ENCODE measurements around the gene PML. TPM values are rescaled to one million over a fixed set of nuclear protein-coding genes. Genes with fewer than 3 reads are reported as not detected.
A peak's percentile ranks its signal among the peaks of the same experiment; 100 is the strongest.
"Not testable (repeated sequence)": the region's sequence is repeated elsewhere in the genome, so short reads cannot be mapped to it uniquely, and the experiment has no call there.

PML gene
- total and polyA plus RNA-seq, 4 donors = 33.9 to 80.5 (median 60.8) TPM

DNA sequence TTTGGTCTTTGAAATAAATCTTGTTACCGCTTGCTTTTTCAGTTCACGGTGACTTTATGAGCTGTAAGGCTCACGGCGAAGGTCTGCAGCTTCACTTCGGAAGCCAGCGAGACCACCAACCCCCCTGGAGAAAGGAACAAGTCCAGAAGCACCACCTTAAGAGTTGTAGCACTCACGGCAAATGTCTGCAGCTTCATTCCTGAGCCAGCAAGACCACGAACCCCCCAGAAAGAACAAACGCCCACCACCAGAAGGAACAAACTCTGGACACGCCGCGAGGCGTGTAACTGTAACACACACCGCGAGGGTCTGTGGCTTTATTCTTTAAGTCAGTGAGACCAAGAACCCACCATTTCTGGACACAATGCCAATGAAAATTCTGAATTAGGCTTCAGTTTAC lies 59.0 kb downstream of the PML start:
- DNase-seq (no peak), ATAC-seq (ENCODE audit: insufficient read depth, low FRiP score) (no peak)
- Histone ChIP-seq H3K4me1 (ENCODE audit: control insufficient read depth in 5 of 5, insufficient read depth in 5 of 5, low read length in 5 of 5) (peaks cover 0 to 22% (median 10%) of the 10 kb centered on the region in 5 donors), H3K27ac (ENCODE audit: low read depth in 1 of 2, low read length in 1 of 2) (no peak overlapping the region), H3K9ac (ENCODE audit: insufficient read depth in 1 of 2, low read length in 2 of 2) (no peak overlapping the region), H3K36me3 (ENCODE audit: control insufficient read depth in 4 of 4, insufficient read depth in 4 of 4, low read length in 4 of 4) (no peaks in the 10 kb centered on the region), H3K4me3 (no peak overlapping the region), H3K9me3 (ENCODE audit: control insufficient read depth in 4 of 4, insufficient read depth in 3 of 4, low read length in 3 of 4) (no peaks in the 10 kb centered on the region), H3K27me3 (ENCODE audit: control insufficient read depth in 3 of 3, insufficient read depth in 3 of 3, low read length in 2 of 3) (peaks cover 0 to 12% (median 4%) of the 10 kb centered on the region in 3 donors)
- TF ChIP-seq, protein P1, sequence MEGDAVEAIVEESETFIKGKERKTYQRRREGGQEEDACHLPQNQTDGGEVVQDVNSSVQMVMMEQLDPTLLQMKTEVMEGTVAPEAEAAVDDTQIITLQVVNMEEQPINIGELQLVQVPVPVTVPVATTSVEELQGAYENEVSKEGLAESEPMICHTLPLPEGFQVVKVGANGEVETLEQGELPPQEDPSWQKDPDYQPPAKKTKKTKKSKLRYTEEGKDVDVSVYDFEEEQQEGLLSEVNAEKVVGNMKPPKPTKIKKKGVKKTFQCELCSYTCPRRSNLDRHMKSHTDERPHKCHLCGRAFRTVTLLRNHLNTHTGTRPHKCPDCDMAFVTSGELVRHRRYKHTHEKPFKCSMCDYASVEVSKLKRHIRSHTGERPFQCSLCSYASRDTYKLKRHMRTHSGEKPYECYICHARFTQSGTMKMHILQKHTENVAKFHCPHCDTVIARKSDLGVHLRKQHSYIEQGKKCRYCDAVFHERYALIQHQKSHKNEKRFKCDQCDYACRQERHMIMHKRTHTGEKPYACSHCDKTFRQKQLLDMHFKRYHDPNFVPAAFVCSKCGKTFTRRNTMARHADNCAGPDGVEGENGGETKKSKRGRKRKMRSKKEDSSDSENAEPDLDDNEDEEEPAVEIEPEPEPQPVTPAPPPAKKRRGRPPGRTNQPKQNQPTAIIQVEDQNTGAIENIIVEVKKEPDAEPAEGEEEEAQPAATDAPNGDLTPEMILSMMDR (IDR thresholded peaks at IDR 0.05; ENCODE audit: control extremely low read depth, extremely low read depth) = no peak
- WGBS, 2 donors = 77 to 82% methylated on average over 15 of the region's 15 CpGs

DNA sequence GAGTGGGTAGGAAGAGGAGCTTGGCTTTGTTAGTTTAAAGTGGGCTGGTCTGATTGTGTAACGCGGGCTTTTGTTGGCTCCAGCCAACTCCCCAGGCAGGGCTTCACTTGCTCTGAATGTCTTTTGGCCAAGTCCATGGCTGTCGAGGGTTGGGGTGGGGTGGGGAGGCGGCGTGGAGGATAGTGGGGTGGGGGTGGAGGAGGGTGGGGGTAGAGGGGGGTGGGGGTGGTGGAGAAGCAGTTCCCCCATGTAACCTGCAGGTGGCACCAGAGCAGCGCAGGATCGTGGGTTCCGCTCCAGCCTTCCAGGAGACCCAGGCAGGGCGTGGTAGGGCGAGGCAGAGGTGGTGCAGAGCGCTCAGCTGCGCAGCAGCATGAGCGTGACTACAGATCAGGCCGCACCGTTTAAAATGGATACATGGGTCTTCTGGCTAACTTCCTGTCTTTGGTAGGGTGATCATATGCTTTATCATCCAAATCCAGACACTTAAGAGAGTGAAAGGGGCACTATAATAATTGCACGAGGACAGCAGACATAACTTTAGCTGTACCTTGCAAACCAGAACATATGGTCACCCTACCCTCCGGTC lies 59.5 kb downstream of the PML start:
- ATAC-seq (ENCODE audit: insufficient read depth, low FRiP score) (peak; percentile 80), DNase-seq (peak; percentile 81 to 92 (median 83))
- H3K9ac ChIP-seq (ENCODE audit: insufficient read depth in 1 of 2, low read length in 2 of 2) = no peak overlapping the region
- H3K4me3 ChIP-seq = no peak overlapping the region
- peaks cover 0 to 22% (median 10%) of the 10 kb centered on the region in 5 donors for H3K4me1 ChIP-seq (ENCODE audit: control insufficient read depth in 5 of 5, insufficient read depth in 5 of 5, low read length in 5 of 5)
- H3K27me3 ChIP-seq (ENCODE audit: control insufficient read depth in 3 of 3, insufficient read depth in 3 of 3, low read length in 2 of 3) = peaks cover 0 to 12% (median 4%) of the 10 kb centered on the region in 3 donors
- H3K27ac ChIP-seq (ENCODE audit: low read depth in 1 of 2, low read length in 1 of 2) = no peak overlapping the region
- no peaks in the 10 kb centered on the region for H3K36me3 ChIP-seq (ENCODE audit: control insufficient read depth in 4 of 4, insufficient read depth in 4 of 4, low read length in 4 of 4)
- TF ChIP-seq, protein P1 (IDR thresholded peaks at IDR 0.05; ENCODE audit: control extremely low read depth, extremely low read depth) = peak; percentile 45
- 12 to 15% methylated on average over 16 to 17 of the region's 17 CpGs for WGBS, 2 donors
- no peaks in the 10 kb centered on the region for H3K9me3 ChIP-seq (ENCODE audit: control insufficient read depth in 4 of 4, insufficient read depth in 3 of 4, low read length in 3 of 4)

DNA sequence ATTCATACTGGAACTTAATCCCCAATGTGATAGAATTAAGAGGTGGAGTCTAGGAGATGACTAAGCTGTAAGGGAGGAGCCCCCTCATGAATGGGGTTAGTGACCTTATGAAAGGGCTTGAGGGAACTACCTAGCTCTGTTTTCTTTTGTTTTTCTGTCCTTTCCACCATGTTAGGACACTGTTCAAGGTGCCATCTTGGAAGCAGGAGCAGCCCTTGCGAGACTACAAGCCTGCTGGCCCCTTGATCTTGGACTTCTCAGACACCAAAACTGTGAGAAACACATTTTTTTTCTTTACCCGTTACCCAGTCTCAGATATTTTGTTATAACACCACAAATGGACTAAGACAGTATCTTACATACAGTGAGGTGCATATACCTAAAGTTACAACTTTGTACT lies 61.3 kb downstream of the PML start:
- Histone ChIP-seq H3K4me3 (no peak overlapping the region), H3K9ac (ENCODE audit: insufficient read depth in 1 of 2, low read length in 2 of 2) (no peak overlapping the region), H3K36me3 (ENCODE audit: control insufficient read depth in 4 of 4, insufficient read depth in 4 of 4, low read length in 4 of 4) (no peaks in the 10 kb centered on the region), H3K27me3 (ENCODE audit: control insufficient read depth in 3 of 3, insufficient read depth in 3 of 3, low read length in 2 of 3) (peaks cover 0 to 12% (median 4%) of the 10 kb centered on the region in 3 donors), H3K27ac (ENCODE audit: low read depth in 1 of 2, low read length in 1 of 2) (no peak overlapping the region), H3K9me3 (ENCODE audit: control insufficient read depth in 4 of 4, insufficient read depth in 3 of 4, low read length in 3 of 4) (no peaks in the 10 kb centered on the region), H3K4me1 (ENCODE audit: control insufficient read depth in 5 of 5, insufficient read depth in 5 of 5, low read length in 5 of 5) (peaks cover 0 to 19% (median 10%) of the 10 kb centered on the region in 5 donors)
- DNase-seq (no peak), ATAC-seq (ENCODE audit: insufficient read depth, low FRiP score) (no peak)
- TF ChIP-seq, protein P1 (IDR thresholded peaks at IDR 0.05; ENCODE audit: control extremely low read depth, extremely low read depth) = no peak
- 97 to 98% methylated on average over 2 of the region's 2 CpGs for WGBS, 2 donors

DNA sequence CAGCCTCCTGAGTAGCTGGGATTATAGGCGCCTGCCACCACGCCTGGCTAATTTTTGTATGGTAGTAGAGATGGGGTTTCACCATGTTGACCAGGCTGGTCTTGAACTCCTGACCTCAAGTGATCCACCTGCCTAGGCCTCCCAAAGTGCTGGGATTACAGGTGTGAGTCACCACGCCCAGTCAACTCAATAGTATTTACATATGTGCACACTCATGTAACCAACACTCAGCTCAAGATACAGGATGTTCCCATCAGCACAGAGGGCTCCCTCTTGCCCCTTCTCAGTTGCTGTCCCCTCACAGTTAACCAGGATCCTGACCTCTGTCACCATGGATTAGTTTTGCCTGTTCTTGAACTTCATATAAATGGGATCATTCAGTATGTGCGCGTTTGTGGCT lies 61.8 kb downstream of the PML start:
- not testable (repeated sequence) for H3K4me3 ChIP-seq; H3K9ac ChIP-seq (ENCODE audit: insufficient read depth in 1 of 2, low read length in 2 of 2); H3K27ac ChIP-seq (ENCODE audit: low read depth in 1 of 2, low read length in 1 of 2); H3K9me3 ChIP-seq (ENCODE audit: control insufficient read depth in 4 of 4, insufficient read depth in 3 of 4, low read length in 3 of 4); ATAC-seq (ENCODE audit: insufficient read depth, low FRiP score); DNase-seq; H3K36me3 ChIP-seq (ENCODE audit: control insufficient read depth in 4 of 4, insufficient read depth in 4 of 4, low read length in 4 of 4)
- Histone ChIP-seq H3K27me3 (ENCODE audit: control insufficient read depth in 3 of 3, insufficient read depth in 3 of 3, low read length in 2 of 3) (peaks cover 0 to 12% (median 4%) of the 10 kb centered on the region in 3 donors), H3K4me1 (ENCODE audit: control insufficient read depth in 5 of 5, insufficient read depth in 5 of 5, low read length in 5 of 5) (peaks cover 0 to 13% (median 8%) of the 10 kb centered on the region in 5 donors)
- WGBS, 2 donors = 94 to 96% methylated on average over 5 of the region's 5 CpGs

DNA sequence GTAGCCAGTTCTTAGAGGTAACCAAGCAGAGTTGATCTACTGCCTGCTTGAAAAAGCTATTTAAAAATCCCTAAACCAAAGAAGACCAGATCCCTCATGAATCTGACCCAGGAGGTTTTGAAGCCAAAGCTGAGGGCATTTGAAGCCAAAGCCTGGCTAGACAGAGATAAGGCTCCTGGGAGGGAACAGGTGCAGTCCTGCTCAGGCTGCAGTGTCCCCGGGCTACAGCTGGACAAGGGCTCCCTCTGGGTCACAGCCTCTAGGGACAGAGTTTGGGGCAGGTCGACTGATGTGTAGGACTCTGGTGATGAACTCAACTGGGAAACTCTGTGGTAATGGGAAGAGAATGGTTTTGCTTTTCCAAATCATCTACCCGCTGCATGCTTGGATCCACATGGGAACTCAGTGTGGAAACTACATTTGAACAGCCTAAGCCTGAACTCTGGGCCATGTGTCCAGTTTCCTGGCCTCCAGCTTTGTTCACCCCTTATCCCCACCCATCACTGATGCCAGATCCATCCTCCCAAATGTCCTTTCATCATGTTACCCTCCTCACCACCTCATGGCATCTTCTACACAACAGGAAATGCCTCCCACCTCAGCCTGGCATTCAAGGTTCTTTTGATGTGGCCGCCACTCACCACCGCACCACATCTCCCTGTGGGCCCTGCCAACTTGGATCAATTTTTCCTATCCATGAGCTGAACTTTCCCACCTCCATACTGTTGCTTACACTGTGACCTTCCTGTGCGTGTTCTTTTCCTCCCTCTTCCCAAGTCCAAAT lies 64.7 kb downstream of the PML start:
- peaks cover 0 to 12% (median 4%) of the 10 kb centered on the region in 3 donors for H3K27me3 ChIP-seq (ENCODE audit: control insufficient read depth in 3 of 3, insufficient read depth in 3 of 3, low read length in 2 of 3)
- WGBS, 2 donors = 91 to 96% methylated on average over 6 of the region's 6 CpGs
- not testable (repeated sequence) for H3K9ac ChIP-seq (ENCODE audit: insufficient read depth in 1 of 2, low read length in 2 of 2); H3K27ac ChIP-seq (ENCODE audit: low read depth in 1 of 2, low read length in 1 of 2); H3K36me3 ChIP-seq (ENCODE audit: control insufficient read depth in 4 of 4, insufficient read depth in 4 of 4, low read length in 4 of 4); DNase-seq; ATAC-seq (ENCODE audit: insufficient read depth, low FRiP score); H3K9me3 ChIP-seq (ENCODE audit: control insufficient read depth in 4 of 4, insufficient read depth in 3 of 4, low read length in 3 of 4); H3K4me1 ChIP-seq (ENCODE audit: control insufficient read depth in 5 of 5, insufficient read depth in 5 of 5, low read length in 5 of 5); H3K4me3 ChIP-seq

Measured in lung (tissue), 12 donors.